Muscle layer of colon (tissue), 2 donors: ENCODE data around the gene ZNF679.
"Not testable (repeated sequence)": the region's sequence is repeated elsewhere in the genome, so short reads cannot be mapped to it uniquely, and the experiment has no call there.

Source experiments
- H3K27ac ChIP-seq: one replicate; pipeline ENCODE4 v1.7.0; 2013; ENCODE audit warnings: low read depth, mild to moderate bottlenecking, low read length, moderate library complexity
- H3K27me3 ChIP-seq, 2 donors: one replicate each; pipeline ENCODE4 v1.7.0; 2013; ENCODE audit warnings: low read length in 2 of 2, mild to moderate bottlenecking in 2 of 2; ENCODE audit not compliant: insufficient read depth in 2 of 2, control insufficient read depth in 1 of 2
- H3K36me3 ChIP-seq: one replicate; pipeline ENCODE4 v1.7.0; 2013; ENCODE audit warnings: mild to moderate bottlenecking, low read length; ENCODE audit not compliant: insufficient read depth
- H3K4me1 ChIP-seq: one replicate; pipeline ENCODE4 v1.7.0; 2013; ENCODE audit warnings: mild to moderate bottlenecking, low read length; ENCODE audit not compliant: insufficient read depth
- H3K4me3 ChIP-seq, 2 donors: one replicate each; pipeline ENCODE4 v1.7.0; 2013; ENCODE audit warnings: low read length in 2 of 2, low read depth in 1 of 2, mild to moderate bottlenecking in 1 of 2, moderate library complexity in 1 of 2
- H3K9ac ChIP-seq: one replicate; pipeline ENCODE4 v1.7.0; 2013; ENCODE audit warnings: low read length
- H3K9me3 ChIP-seq: one replicate; pipeline ENCODE4 v1.7.0; 2013; ENCODE audit warnings: mild to moderate bottlenecking, low read length
- donor health status: abdominal sarcoma.
- donor health status: Adenocarcinoma of cecum.

Gene ZNF679

DNA sequence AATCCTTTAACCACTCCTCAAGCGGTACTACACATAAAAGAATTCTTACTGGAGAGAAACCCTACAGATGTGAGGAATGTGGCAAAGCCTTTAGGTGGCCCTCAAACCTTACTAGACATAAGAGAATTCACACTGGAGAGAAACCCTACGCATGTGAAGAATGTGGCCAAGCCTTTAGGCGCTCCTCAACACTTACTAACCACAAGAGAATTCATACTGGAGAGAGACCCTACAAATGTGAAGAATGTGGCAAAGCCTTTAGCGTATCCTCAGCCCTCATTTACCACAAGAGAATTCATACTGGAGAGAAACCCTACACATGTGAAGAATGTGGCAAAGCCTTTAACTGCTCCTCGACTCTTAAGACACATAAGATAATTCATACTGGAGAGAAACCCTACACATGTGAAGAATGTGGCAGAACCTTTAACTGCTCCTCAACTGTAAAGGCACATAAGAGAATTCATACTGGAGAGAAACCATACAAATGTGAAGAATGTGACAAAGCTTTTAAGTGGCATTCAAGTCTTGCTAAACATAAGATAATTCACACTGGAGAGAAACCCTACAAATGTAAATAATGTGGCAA, 8.5 kb upstream of the ZNF679 start:
- not testable (repeated sequence) for H3K4me1 ChIP-seq, H3K9me3 ChIP-seq, H3K27ac ChIP-seq, H3K36me3 ChIP-seq, H3K9ac ChIP-seq, H3K27me3 ChIP-seq, H3K4me3 ChIP-seq

DNA sequence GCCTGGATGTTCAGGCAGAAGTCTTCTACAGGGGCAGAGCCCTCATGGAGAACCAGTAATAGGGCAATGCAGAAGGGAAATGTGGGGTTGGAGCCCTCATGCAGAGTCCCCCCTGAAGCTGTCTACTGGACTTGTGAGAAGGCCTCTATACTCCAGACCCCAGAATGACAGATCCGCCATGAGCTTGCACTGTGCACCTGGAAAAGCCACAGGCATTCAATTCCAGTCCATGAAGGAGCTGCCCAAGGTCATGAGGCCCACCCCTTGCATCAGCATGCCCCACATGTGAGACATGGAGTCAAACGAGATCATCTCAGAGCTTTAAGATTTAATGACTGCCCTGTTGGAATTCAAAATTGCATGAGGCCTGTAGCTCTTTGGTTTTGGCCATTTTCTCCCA, 4.9 kb upstream of the ZNF679 start:
- Histone ChIP-seq H3K27ac (no peak overlapping the region), H3K36me3 (no peaks in the 10 kb centered on the region), H3K27me3 (no peaks in the 10 kb centered on the region), H3K9ac (no peak overlapping the region), H3K4me3 (no peak overlapping the region), H3K9me3 (peaks cover 3% of the 10 kb centered on the region), H3K4me1 (no peaks in the 10 kb centered on the region)

DNA sequence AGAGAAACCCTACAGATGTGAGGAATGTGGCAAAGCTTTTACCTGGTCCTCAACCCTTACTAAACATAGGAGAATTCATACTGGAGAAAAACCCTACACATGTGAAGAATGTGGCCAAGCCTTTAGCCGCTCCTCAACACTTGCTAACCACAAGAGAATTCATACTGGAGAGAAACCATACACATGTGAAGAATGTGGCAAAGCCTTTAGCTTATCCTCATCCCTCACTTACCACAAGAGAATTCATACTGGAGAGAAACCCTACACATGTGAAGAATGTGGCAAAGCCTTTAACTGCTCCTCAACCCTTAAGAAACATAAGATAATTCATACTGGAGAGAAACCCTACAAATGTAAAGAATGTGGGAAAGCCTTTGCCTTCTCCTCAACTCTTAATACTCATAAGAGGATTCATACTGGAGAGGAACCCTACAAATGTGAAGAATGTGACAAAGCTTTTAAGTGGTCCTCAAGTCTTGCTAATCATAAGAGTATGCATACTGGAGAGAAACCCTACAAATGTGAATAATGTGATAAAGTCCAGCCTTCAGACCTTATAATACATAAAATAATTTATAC, 38.2 kb downstream of the ZNF679 start:
- Histone ChIP-seq H3K36me3 (no peaks in the 10 kb centered on the region), H3K9me3 (no peaks in the 10 kb centered on the region), H3K9ac (no peak overlapping the region), H3K4me1 (no peaks in the 10 kb centered on the region), H3K4me3 (no peak overlapping the region), H3K27ac (no peak overlapping the region), H3K27me3 (no peaks in the 10 kb centered on the region)

- Histone ChIP-seq H3K36me3 (no peaks in the 10 kb centered on the region), H3K27ac (no peak overlapping the region), H3K9me3 (no peaks in the 10 kb centered on the region), H3K4me3 (no peak overlapping the region), H3K9ac (no peak overlapping the region), H3K27me3 (no peaks in the 10 kb centered on the region), H3K4me1 (no peaks in the 10 kb centered on the region)
These were observed 49.4 kb downstream of the ZNF679 start for GRCh38 chr7:64277630-64278029.

DNA sequence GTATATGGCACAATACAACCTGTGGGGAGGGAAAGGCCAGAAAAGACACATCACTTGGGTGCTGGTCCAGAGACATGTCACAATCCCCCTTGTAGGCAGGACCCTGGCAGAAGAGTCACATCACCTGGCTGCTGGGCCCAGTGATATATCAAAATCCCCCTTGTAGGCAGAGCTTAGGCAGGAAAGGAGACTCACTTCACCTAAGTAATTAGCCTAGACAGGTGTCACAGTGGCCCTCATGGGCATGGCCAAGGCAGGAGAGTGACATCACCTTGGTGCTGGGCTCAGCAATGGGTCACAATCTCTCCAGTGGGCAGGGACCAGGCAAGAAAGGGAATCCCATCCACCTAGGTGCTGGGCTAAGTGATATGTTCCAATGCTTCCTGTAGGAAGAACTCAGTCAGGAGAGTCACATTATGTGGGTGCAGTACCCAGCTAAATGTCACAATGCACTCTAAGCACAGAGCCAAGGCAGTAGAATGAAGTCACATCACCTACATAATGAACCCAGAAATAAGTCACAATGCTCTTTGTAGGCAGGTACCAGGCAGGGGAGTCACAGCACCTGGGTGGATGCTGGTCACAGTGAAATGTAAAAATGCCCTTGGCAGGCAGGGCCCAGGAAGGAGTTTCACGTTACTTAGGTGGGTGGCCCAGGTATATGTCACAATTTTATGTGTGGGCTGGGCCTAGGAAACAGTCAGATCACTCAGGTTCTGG, 66.6 kb downstream of the ZNF679 start:
- Histone ChIP-seq H3K9ac (no peak overlapping the region), H3K36me3 (no peaks in the 10 kb centered on the region), H3K4me3 (no peak overlapping the region), H3K9me3 (no peaks in the 10 kb centered on the region), H3K27ac (no peak overlapping the region), H3K27me3 (no peaks in the 10 kb centered on the region), H3K4me1 (no peaks in the 10 kb centered on the region)

DNA sequence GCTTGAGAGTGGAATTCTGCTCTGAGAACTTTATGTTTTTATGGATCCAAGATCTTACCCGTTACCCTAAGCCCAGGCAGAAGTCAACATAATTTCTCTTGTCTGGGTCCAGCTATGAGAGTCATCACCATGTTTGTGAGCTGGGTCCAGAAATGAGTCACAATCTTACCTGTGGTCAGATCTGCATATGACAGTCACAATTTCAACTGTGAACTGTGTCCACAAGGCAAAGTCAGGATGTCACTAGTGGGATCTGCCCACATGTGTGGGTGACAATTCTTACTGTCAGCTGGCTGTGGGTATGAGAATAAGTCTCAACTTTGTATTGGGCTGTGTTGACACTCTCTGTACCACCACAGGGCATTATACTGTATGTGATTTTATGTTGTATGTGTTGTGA, 69.1 kb downstream of the ZNF679 start:
- not testable (repeated sequence) for H3K4me3 ChIP-seq, H3K27ac ChIP-seq

GRCh38 chr7:64300641-64301405, 72.5 kb downstream of the ZNF679 start:
- Histone ChIP-seq H3K4me1 (no peaks in the 10 kb centered on the region), H3K4me3 (no peak overlapping the region), H3K36me3 (no peaks in the 10 kb centered on the region), H3K9ac (no peak overlapping the region), H3K9me3 (no peaks in the 10 kb centered on the region), H3K27ac (no peak overlapping the region), H3K27me3 (no peaks in the 10 kb centered on the region)

More for the DNA sequence above, 69.1 kb downstream of the ZNF679 start:
- not testable (repeated sequence) for H3K9ac ChIP-seq, H3K36me3 ChIP-seq, H3K4me1 ChIP-seq, H3K27me3 ChIP-seq, H3K9me3 ChIP-seq

DNA sequence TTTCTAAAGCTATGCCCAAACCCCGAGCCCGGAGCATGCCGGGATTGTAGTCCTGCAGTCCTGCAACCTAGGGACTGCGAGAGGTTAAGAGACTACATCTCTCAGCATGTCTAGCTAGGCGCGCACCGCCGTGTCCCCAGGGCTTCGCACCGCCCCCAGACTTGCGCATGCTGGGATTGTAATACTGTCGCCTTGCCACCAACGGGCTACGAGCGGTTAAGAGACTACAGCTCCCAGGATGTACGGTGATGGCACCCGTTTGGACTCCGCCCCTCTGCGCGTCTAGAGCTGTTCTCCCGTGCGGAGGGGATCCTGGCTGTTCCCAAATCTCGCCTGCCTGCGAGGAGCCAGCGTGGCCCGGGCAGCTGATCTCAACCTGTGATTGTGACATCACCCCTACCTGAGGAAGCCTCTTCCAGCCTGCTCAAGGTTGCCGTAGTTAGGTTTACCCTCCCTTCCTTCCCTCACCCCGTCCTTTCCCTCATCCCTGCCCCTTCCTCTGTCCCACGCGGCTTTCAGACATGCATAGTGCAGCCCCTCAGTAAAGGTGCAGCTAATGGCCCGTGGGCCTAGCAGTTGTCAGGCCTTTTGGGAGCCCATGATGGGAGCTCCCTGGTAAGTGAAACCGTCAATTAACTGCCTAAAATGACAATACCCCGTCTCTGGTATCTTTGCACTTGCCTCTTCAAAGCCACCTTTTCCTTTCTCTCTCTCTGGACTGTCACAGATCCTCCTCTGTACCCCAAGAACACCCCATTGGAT, 79.2 kb downstream of the ZNF679 start:
- Histone ChIP-seq H3K4me1 (no peaks in the 10 kb centered on the region), H3K9me3 (no peaks in the 10 kb centered on the region), H3K4me3 (peak overlapping the region; percentile 51 to 86), H3K36me3 (no peaks in the 10 kb centered on the region), H3K9ac (peak overlapping the region; percentile 66), H3K27me3 (no peaks in the 10 kb centered on the region), H3K27ac (peak overlapping the region; percentile 65)

DNA sequence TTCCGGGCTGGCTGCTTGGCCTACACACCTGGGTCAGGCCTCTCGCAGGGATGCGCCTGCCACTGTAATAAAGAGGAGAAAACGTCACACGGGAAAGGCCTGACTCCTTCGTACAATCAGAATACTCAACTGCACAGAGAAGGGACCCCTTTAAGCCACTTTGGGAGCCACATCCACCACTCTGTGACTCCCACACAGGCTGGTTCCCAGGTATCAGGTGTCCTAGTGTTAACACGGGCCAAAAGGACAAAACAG, 79.7 kb downstream of the ZNF679 start:
- Histone ChIP-seq H3K27me3 (no peaks in the 10 kb centered on the region), H3K27ac (peak overlapping the region; percentile 65), H3K9me3 (no peaks in the 10 kb centered on the region), H3K4me3 (peak overlapping the region; percentile 51 to 86), H3K9ac (peak overlapping the region; percentile 66), H3K36me3 (no peaks in the 10 kb centered on the region), H3K4me1 (no peaks in the 10 kb centered on the region)

GRCh38 chr7:64310426-64310825, 82.2 kb downstream of the ZNF679 start:
- H3K36me3 ChIP-seq, result no peaks in the 10 kb centered on the region
- no peaks in the 10 kb centered on the region for H3K9me3 ChIP-seq
- H3K4me1 ChIP-seq, result peaks cover 9% of the 10 kb centered on the region

DNA sequence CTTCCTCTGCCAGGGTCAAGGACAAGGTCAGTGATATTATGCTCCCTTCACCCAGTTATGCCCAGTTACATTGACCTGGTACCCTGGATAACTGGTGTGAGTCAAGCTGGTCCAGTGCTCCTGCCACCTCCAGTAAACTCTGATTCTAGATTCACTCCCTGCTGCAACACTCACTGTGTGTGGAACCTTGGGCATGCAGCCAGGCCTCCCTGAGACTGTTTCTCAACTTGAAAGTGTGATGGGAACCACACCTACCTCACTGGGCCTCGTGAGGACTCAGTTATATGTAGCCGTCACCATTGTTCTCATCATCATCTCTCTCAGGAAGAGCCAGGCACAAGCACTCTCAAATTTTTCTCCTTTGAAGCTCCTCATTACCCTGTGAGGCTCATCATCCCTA, 84.6 kb downstream of the ZNF679 start:
- H3K4me1 ChIP-seq, result peaks cover 9% of the 10 kb centered on the region
- no peaks in the 10 kb centered on the region for H3K27me3 ChIP-seq
- H3K4me3 ChIP-seq, result peak overlapping the region in 1 of 2 donors; percentile 98
- H3K27ac ChIP-seq, result no peak overlapping the region
- no peak overlapping the region for H3K9ac ChIP-seq
- no peaks in the 10 kb centered on the region for H3K36me3 ChIP-seq
- H3K9me3 ChIP-seq, result no peaks in the 10 kb centered on the region

More at GRCh38 chr7:64310426-64310825, 82.2 kb downstream of the ZNF679 start:
- no peak overlapping the region for H3K9ac ChIP-seq
- no peak overlapping the region for H3K27ac ChIP-seq
- H3K4me3 ChIP-seq, result no peak overlapping the region
- H3K27me3 ChIP-seq, result no peaks in the 10 kb centered on the region
